Trophoblast cell (in vitro differentiated cells and primary cell): ENCODE measurements around the gene EPHA3.

Experiments used
- DNase-seq, 2 donors: peaks; one replicate each; pipeline ENCODE4 v3.0.0-alpha.2; 2016
- H2AFZ ChIP-seq: 2 replicates; pipeline ENCODE4 v1.6.1; 2013; ENCODE audit warnings: low read length, moderate library complexity, mild to moderate bottlenecking; ENCODE audit not compliant: insufficient read depth, poor library complexity
- H2AK5ac ChIP-seq: 2 replicates; pipeline ENCODE4 v1.6.1; 2013; ENCODE audit warnings: mild to moderate bottlenecking, low read length
- H2BK120ac ChIP-seq: 2 replicates; pipeline ENCODE4 v1.6.1; 2013; ENCODE audit warnings: low read length, mild to moderate bottlenecking, moderate library complexity; ENCODE audit not compliant: insufficient read depth, poor library complexity
- H2BK12ac ChIP-seq: 2 replicates; pipeline ENCODE4 v1.6.1; 2013; ENCODE audit warnings: mild to moderate bottlenecking, low read length, moderate library complexity
- H2BK5ac ChIP-seq: 2 replicates; pipeline ENCODE4 v1.6.1; 2013; ENCODE audit warnings: low read length, low read depth, moderate library complexity, mild to moderate bottlenecking; ENCODE audit not compliant: poor library complexity
- H3K14ac ChIP-seq: 2 replicates; pipeline ENCODE4 v1.6.1; 2013; ENCODE audit warnings: mild to moderate bottlenecking, low read length
- H3K18ac ChIP-seq: 2 replicates; pipeline ENCODE4 v1.6.1; 2013; ENCODE audit warnings: mild to moderate bottlenecking, low read length
- H3K23ac ChIP-seq: 2 replicates; pipeline ENCODE4 v1.6.1; 2013; ENCODE audit warnings: low read length
- H3K27ac ChIP-seq: 2 replicates; pipeline ENCODE4 v1.5.1; 2013; ENCODE audit warnings: low read depth, mild to moderate bottlenecking, inconsistent platforms, low read length, moderate library complexity
- H3K27me3 ChIP-seq: 2 replicates; pipeline ENCODE4 v1.6.1; 2013; ENCODE audit warnings: inconsistent platforms, mild to moderate bottlenecking, low read length, moderate library complexity; ENCODE audit not compliant: insufficient read depth
- H3K36me3 ChIP-seq, 2 experiments: 1 replicate in 1 of 2; 2 replicates in 1 of 2; pipeline ENCODE4 v1.6.1; 2013; ENCODE audit warnings: low read length in 2 of 2, mild to moderate bottlenecking in 2 of 2, moderate library complexity in 1 of 2; ENCODE audit not compliant: insufficient read depth in 2 of 2, control insufficient read depth in 1 of 2
- H3K4ac ChIP-seq: 2 replicates; pipeline ENCODE4 v1.6.1; 2013; ENCODE audit warnings: low read depth, mild to moderate bottlenecking, low read length, moderate library complexity
- H3K4me1 ChIP-seq, 2 experiments: 1 replicate in 1 of 2; 2 replicates in 1 of 2; pipeline ENCODE4 v1.6.1; 2013; ENCODE audit warnings: low read length in 2 of 2, mild to moderate bottlenecking in 2 of 2, moderate library complexity in 1 of 2; ENCODE audit not compliant: insufficient read depth in 2 of 2, control insufficient read depth in 1 of 2
- H3K4me2 ChIP-seq: 2 replicates; pipeline ENCODE4 v1.6.1; 2013; ENCODE audit warnings: inconsistent platforms, mild to moderate bottlenecking, low read length, moderate library complexity
- H3K4me3 ChIP-seq: 2 replicates; pipeline ENCODE4 v1.5.1; 2013; ENCODE audit warnings: mild to moderate bottlenecking, low read depth, low read length, inconsistent platforms
- H3K79me1 ChIP-seq: one replicate; pipeline ENCODE4 v1.6.1; 2013; ENCODE audit warnings: low read length
- H3K79me2 ChIP-seq: 2 replicates; pipeline ENCODE4 v1.6.1; 2013; ENCODE audit warnings: low read length, mild to moderate bottlenecking; ENCODE audit not compliant: control insufficient read depth, insufficient read depth, poor library complexity
- H3K9ac ChIP-seq: 2 replicates; pipeline ENCODE4 v1.6.1; 2013; ENCODE audit warnings: mild to moderate bottlenecking, low read length
- H3K9me3 ChIP-seq: 2 replicates; pipeline ENCODE4 v1.6.1; 2013; ENCODE audit warnings: low read depth, mild to moderate bottlenecking, control low read depth, inconsistent platforms, low read length; ENCODE audit not compliant: insufficient read depth
- H4K12ac ChIP-seq: 2 replicates; pipeline ENCODE4 v1.6.1; 2013; ENCODE audit warnings: low read depth, mild to moderate bottlenecking, low read length, moderate library complexity
- H4K8ac ChIP-seq: 2 replicates; pipeline ENCODE4 v1.6.1; 2013; ENCODE audit warnings: low read depth, mild to moderate bottlenecking, low read length, moderate library complexity
- H4K91ac ChIP-seq: one replicate; pipeline ENCODE4 v1.6.1; 2013; ENCODE audit warnings: low read depth, mild to moderate bottlenecking, low read length, moderate library complexity
- WGBS: extraction: QIAGEN DNeasy Blood & Tissue Kit; methylation state at CpG from one replicate; pipeline ENCODE4 v1.1.7; 2013; ENCODE audit warnings: missing lambda C conversion rate; ENCODE audit not compliant: insufficient read length, insufficient coverage; ENCODE audit errors: extremely low coverage; 5-methylcytosine and 5-hydroxymethylcytosine counted together

Gene EPHA3

GRCh38 chr3:89171687-89172545 is 64.5 kb downstream of the EPHA3 start:
- H3K4ac ChIP-seq: no peak overlapping the region
- H4K8ac ChIP-seq: no peak overlapping the region
- H3K79me2 ChIP-seq: no peaks in the 10 kb centered on the region
- no peaks in the 10 kb centered on the region for H3K79me1 ChIP-seq
- H2BK5ac ChIP-seq: no peak overlapping the region
- H3K4me1 ChIP-seq: no peaks in the 10 kb centered on the region
- H2BK12ac ChIP-seq: no peak overlapping the region
- H2AK5ac ChIP-seq: no peak overlapping the region
- no peak overlapping the region for H2AFZ ChIP-seq
- no peak overlapping the region for H3K23ac ChIP-seq
- no peaks in the 10 kb centered on the region for H3K36me3 ChIP-seq
- DNase-seq: no peak
- H3K27me3 ChIP-seq: no peaks in the 10 kb centered on the region
- no peak overlapping the region for H4K12ac ChIP-seq
- H3K27ac ChIP-seq: no peak overlapping the region
- no peak overlapping the region for H3K18ac ChIP-seq
- no peak overlapping the region for H3K4me2 ChIP-seq
- no peak overlapping the region for H3K9ac ChIP-seq
- no peak overlapping the region for H4K91ac ChIP-seq
- WGBS: no CpG with 5 or more reads among the region's 9 CpGs
- no peak overlapping the region for H3K14ac ChIP-seq
- H3K9me3 ChIP-seq: no peaks in the 10 kb centered on the region
- H2BK120ac ChIP-seq: no peak overlapping the region
- H3K4me3 ChIP-seq: no peak overlapping the region

- Histone ChIP-seq H2AFZ (no peak overlapping the region), H3K4me3 (no peak overlapping the region), H3K36me3 (no peaks in the 10 kb centered on the region), H3K27me3 (no peaks in the 10 kb centered on the region), H3K18ac (no peak overlapping the region), H3K14ac (no peak overlapping the region), H3K9me3 (no peaks in the 10 kb centered on the region), H3K9ac (no peak overlapping the region), H4K91ac (no peak overlapping the region), H4K8ac (no peak overlapping the region), H2BK5ac (no peak overlapping the region), H2BK120ac (no peak overlapping the region), H3K79me2 (no peaks in the 10 kb centered on the region), H3K4me1 (no peaks in the 10 kb centered on the region), H3K4ac (no peak overlapping the region), H3K27ac (no peak overlapping the region), H4K12ac (no peak overlapping the region), H2BK12ac (no peak overlapping the region), H3K23ac (no peak overlapping the region), H3K79me1 (no peaks in the 10 kb centered on the region), H3K4me2 (no peak overlapping the region), H2AK5ac (no peak overlapping the region)
- no peak for DNase-seq
Observed at GRCh38 chr3:89173546-89173945, 66.1 kb downstream of the EPHA3 start.

DNA sequence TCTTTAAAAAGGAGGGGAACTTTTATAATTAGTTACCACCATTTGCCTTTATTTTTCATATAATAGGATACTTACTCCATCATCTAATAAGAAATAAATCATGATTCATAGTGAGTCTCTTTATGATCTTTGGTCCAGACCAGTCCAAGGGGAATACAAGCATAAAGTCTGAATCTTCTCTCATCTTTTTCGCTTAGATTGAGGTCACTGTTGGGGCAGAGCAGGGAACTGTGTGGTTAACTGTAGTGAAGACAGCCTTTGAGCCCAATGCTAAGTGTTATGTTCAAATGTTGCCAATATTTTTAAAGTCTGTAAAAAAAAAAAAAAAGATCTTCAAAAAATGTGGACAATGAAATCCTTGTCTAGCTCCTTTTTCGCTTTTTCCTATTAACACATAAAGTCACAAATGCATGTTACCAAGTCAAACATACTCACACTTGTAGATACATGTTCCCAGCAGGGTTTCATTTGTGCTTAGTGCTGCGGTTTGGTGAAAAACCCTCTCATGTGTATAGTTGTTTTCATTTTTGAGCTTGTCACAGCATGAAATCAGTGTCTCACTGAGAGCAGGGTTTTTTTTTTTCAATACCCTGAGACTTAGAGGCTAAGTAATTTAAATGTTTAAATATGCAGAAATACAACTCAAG is 72.1 kb downstream of the EPHA3 start:
- Histone ChIP-seq H3K79me2 (no peaks in the 10 kb centered on the region), H3K27me3 (no peaks in the 10 kb centered on the region), H3K9me3 (no peaks in the 10 kb centered on the region), H3K9ac (no peak overlapping the region), H3K18ac (no peak overlapping the region), H3K23ac (no peak overlapping the region), H4K12ac (no peak overlapping the region), H3K4me3 (no peak overlapping the region), H3K4me2 (no peak overlapping the region), H4K91ac (no peak overlapping the region), H3K4ac (no peak overlapping the region), H4K8ac (no peak overlapping the region), H2AFZ (no peak overlapping the region), H3K36me3 (no peaks in the 10 kb centered on the region), H3K14ac (no peak overlapping the region), H2AK5ac (no peak overlapping the region), H2BK120ac (no peak overlapping the region), H3K27ac (no peak overlapping the region), H3K4me1 (no peaks in the 10 kb centered on the region), H2BK5ac (no peak overlapping the region), H3K79me1 (no peaks in the 10 kb centered on the region), H2BK12ac (no peak overlapping the region)
- DNase-seq: no peak
- WGBS: no CpG with 5 or more reads among the region's 3 CpGs

GRCh38 chr3:89180334-89180733 is 72.9 kb downstream of the EPHA3 start:
- H3K27me3 ChIP-seq: no peaks in the 10 kb centered on the region
- H3K23ac ChIP-seq: no peak overlapping the region

More at GRCh38 chr3:89180334-89180733, 72.9 kb downstream of the EPHA3 start:
- no peak for DNase-seq
- Histone ChIP-seq H3K79me1 (no peaks in the 10 kb centered on the region), H2BK12ac (no peak overlapping the region), H2BK5ac (no peak overlapping the region), H3K79me2 (no peaks in the 10 kb centered on the region), H2BK120ac (no peak overlapping the region), H4K8ac (no peak overlapping the region), H3K14ac (no peak overlapping the region), H3K9ac (no peak overlapping the region), H4K91ac (no peak overlapping the region), H3K4me1 (no peaks in the 10 kb centered on the region), H3K4me3 (no peak overlapping the region), H4K12ac (no peak overlapping the region), H3K36me3 (no peaks in the 10 kb centered on the region), H3K4ac (no peak overlapping the region), H2AK5ac (no peak overlapping the region), H3K18ac (no peak overlapping the region), H2AFZ (no peak overlapping the region), H3K27ac (no peak overlapping the region), H3K9me3 (no peaks in the 10 kb centered on the region), H3K4me2 (no peak overlapping the region)
- WGBS: no CpG with 5 or more reads among the region's 2 CpGs
